GM18520 (cell line): Measurements from ENCODE around the gene AIFM3.
"Not testable (repeated sequence)": the region's sequence is repeated elsewhere in the genome, so short reads cannot be mapped to it uniquely, and the experiment has no call there.

ENCODE experiments used
- ATAC-seq: cut with Tn5 transposase; IDR thresholded peaks from one replicate; pipeline ENCODE4 v1.9.1; 2021; ENCODE audit not compliant: unreplicated experiment

AIFM3 gene

GRCh38 chr22:21000207-21000986 is 33.3 kb downstream of the AIFM3 start:
- ATAC-seq = no peak

GRCh38 chr22:21000987-21001600 is 34.0 kb downstream of the AIFM3 start:
- ATAC-seq = no peak

GRCh38 chr22:21001601-21002325 is 34.7 kb downstream of the AIFM3 start, which contains the start of gene THAP7:
THAP7 (minus strand) TSS chr22:21002118; CDS start chr22:21001911, 207 bp downstream.
- peak; percentile 75 for ATAC-seq

GRCh38 chr22:21003782-21004181 is 36.7 kb downstream of the AIFM3 start:
- no peak for ATAC-seq

GRCh38 chr22:21009208-21009607 is 42.2 kb downstream of the AIFM3 start:
- not testable (repeated sequence) for ATAC-seq

- no peak for ATAC-seq
These were observed 42.8 kb downstream of the AIFM3 start for GRCh38 chr22:21009638-21010425.

- no peak for ATAC-seq
These were observed 43.5 kb downstream of the AIFM3 start for GRCh38 chr22:21010426-21011113.

- no peak for ATAC-seq
These were observed 45.7 kb downstream of the AIFM3 start for GRCh38 chr22:21012446-21013407.

- no peak for ATAC-seq
These were observed 46.7 kb downstream of the AIFM3 start for GRCh38 chr22:21013657-21014201.

- ATAC-seq = peak; percentile 80
These were observed 47.2 kb downstream of the AIFM3 start for GRCh38 chr22:21014202-21014725.

GRCh38 chr22:21014726-21015465 is 47.8 kb downstream of the AIFM3 start, which contains the start of gene P2RX6:
P2RX6 (plus strand) TSS chr22:21015165; CDS start chr22:21015175, 10 bp downstream.
- no peak for ATAC-seq

- no peak for ATAC-seq
These were observed 48.5 kb downstream of the AIFM3 start for GRCh38 chr22:21015466-21016006.

GRCh38 chr22:21016644-21017420 is 49.8 kb downstream of the AIFM3 start:
- ATAC-seq = no peak

- ATAC-seq = no peak
These were observed 51.3 kb downstream of the AIFM3 start for GRCh38 chr22:21018314-21018713.

GRCh38 chr22:21020802-21021429 is 53.9 kb downstream of the AIFM3 start:
- ATAC-seq = no peak

- no peak for ATAC-seq
These were observed 55.5 kb downstream of the AIFM3 start for GRCh38 chr22:21022507-21022906.
